Right renal cortex interstitium (tissue), 3 donors: ENCODE results near the gene GPR176. TPM values are rescaled to one million over a fixed set of nuclear protein-coding genes. Genes with fewer than 3 reads are reported as not detected.

Experiments
- DNase-seq, 3 donors: peaks; one replicate each; pipeline ENCODE4 v3.0.0-alpha.2; 2013; ENCODE audit warnings: low read depth in 3 of 3, low spot score in 2 of 3
- polyA plus RNA-seq, 3 donors: library from polyadenylated mRNA; unstranded; fragments of 120-200 nt; gene quantifications; one replicate each; pipeline ENCODE4 v1.2.1, GENCODE V29; 2013; ENCODE audit not compliant: insufficient read length in 3 of 3

Gene GPR176, protein sequence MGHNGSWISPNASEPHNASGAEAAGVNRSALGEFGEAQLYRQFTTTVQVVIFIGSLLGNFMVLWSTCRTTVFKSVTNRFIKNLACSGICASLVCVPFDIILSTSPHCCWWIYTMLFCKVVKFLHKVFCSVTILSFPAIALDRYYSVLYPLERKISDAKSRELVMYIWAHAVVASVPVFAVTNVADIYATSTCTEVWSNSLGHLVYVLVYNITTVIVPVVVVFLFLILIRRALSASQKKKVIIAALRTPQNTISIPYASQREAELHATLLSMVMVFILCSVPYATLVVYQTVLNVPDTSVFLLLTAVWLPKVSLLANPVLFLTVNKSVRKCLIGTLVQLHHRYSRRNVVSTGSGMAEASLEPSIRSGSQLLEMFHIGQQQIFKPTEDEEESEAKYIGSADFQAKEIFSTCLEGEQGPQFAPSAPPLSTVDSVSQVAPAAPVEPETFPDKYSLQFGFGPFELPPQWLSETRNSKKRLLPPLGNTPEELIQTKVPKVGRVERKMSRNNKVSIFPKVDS
- polyA plus RNA-seq: 10 to 100 TPM; 14.9 to 17.5 (median 15.2) TPM

DNA sequence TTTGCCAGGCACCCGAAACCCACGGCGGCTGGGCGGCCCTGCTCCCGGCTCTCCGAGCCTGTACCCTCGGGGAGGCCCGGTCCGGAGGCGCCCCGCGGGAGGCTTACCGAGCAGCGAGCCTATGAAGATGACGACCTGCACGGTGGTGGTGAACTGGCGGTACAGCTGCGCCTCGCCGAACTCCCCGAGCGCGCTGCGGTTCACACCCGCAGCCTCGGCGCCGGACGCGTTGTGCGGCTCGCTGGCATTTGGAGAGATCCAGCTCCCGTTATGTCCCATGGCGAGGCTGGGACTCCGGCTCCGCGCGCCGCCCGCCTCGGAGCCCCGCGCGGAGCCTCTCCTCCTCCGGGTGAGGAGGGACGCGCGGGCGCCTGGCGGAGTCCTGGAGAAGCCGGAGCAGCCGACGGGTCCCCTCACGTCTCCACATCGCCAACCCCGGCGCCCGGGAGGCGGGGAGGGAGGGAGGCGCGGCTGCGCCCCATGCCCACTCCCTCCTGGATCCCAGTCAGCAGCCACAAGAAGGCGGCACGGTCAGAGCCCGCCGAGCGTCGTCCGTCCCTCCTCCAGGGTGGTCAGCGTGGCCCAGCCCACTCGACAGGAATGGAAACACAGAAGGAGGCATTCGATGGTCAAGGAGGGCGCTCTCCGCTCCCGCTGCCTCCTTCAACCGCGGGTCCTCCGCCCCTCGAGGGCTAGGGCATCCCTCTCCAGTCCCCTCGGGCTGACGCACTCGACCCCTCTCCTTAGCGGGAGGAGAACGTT is at the start of gene GPR176:
TSS of gene GPR176 (minus strand) at position 519 of the 762 bp plus-strand sequence. CDS start at position 279, 240 bp downstream.
- no peak for DNase-seq

DNA sequence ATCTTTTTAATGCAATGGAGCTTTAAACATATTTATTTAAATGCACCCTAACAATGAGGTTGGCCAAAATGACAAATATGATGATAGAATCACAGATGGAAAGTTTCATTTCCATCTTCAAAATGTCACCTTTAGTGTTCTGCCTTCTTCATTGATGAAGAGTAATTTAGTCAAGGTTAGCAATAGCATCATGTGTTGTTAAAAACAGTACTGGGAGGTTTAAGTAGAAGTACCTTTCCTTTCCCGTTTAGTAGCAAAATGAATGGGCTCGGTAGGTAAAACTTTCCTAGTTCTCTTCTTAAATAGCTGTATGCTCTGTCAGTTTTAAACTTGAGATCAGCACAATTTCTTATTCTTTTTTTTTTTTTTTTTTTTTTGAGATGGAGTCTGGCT is 48.9 kb upstream of the GPR176 start:
- no peak for DNase-seq

DNA sequence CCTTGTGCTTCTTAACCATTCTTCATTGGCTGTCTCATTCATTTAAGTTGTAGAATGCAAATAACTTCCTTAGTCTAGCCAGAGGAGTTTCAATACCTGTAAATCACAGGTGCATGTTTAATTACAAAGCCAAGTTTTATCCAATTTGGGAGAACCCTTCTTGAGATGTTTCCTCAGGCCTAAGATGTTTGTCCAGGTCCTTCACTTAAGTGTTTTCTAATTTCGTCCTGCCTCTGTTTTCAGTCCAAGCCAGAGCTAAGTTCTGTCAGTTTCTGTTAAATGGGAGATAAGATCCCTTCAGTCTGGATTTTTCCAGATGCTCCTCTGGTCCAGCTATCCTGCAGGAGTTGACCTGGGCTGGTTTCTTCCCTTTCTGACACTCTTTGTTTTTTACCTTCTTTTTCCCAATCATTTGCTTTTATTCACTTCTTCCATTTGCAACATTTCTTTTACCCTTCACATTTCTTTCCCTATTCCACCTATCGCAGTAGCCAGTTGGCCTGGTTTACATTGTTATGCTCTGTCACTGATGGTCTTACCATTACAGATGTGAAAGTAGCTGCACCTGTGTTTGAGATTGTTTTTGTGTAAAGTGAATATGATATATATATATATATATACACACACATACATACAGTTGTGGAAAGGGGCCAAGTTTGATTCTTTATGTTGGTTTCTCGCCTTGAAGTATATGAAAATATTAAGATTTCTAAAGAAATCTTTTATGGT is 48.4 kb upstream of the GPR176 start:
- no peak for DNase-seq

DNA sequence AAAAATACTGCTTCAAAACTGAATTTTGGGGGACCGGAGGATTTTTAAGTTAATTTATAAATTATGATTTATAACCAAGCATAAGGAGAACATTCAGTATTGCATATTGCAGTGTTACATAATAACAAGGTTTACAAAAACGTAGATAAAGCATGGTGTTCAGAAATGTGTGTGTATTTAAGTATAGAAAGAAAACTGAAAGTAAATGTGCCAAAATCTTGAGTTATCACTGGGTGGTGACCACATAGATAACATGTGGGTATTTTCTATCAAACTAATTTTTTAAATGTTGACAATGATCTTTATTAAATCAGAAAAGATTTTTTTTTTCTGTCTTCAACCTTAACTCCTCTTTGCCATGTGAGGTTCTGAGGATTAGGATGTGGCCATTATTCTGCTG is 46.5 kb upstream of the GPR176 start:
- no peak for DNase-seq

DNA sequence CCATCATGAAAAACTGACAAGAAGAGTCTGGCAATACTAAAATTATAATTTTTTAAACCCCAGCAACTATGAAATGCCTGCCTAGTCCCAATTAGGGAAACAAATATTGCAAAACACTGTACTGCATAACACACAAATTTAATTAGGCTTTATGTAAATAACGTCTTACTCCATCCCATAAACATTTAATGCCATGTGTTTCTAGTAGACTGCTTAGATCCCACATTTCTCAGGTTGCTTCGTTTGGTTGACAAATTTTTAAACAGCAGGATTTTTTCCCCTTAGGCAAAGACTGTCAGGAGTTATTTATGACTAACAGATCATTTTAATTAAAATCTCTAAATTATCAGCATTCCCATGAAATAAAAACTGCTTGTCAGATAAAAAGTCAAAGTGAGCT is 43.7 kb upstream of the GPR176 start:
- no peak for DNase-seq

DNA sequence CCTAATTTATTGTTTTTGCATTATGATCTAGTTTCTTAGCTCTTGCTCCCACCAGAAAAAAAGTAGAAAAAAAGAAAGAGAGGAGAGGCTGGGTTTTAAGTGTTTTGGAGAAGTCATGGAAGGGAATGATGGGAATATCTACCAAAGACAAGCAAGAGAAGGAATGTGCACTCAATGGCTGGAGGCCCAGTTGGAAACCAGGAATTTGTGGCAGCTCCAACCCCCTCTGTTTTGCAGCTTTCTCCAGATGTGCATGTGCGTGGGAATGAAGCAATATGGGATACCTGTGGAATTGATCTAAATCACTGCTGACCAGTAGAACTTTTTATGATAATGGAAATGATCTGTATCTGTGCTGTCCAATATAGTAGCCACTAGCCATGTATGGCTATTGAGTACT is 41.0 kb upstream of the GPR176 start:
- DNase-seq: no peak

DNA sequence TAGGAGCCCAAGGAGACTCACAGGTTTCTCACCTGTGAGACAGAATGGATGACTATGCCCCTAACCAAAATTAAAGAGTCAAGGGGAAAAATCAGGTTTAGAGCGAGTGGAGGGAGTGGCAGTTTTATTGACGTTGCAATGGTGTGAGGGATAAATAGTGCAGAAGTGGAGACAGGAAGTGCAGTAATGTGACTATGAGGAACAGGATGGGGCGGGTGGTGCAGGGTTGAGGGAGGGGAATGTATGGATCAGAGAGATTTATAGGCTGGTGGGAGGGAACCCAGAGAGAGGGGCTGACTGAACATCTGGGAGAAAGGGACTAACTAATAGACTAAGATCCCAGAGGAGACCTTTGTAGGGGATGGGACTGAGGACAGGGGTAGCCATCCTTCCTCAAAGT is 40.3 kb upstream of the GPR176 start:
- DNase-seq: no peak

DNA sequence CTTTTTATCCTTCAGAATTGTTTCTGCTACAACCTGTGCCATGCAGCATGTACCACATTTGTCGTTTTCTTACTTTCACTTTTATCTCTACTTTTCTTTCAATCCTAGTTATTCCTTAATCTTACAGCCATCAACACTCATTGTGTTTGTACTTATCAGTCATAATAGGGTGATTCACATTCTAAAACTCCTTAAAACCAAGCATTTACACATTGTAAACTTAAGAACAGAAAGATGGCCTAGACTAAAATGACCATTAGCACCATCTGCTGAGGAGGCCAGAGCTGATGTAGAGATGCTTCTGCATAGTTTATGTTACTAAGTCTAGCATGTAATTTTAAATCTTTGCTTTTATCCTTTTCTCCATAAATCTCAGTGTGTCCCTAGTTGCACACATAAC is 39.3 kb upstream of the GPR176 start:
- no peak for DNase-seq

DNA sequence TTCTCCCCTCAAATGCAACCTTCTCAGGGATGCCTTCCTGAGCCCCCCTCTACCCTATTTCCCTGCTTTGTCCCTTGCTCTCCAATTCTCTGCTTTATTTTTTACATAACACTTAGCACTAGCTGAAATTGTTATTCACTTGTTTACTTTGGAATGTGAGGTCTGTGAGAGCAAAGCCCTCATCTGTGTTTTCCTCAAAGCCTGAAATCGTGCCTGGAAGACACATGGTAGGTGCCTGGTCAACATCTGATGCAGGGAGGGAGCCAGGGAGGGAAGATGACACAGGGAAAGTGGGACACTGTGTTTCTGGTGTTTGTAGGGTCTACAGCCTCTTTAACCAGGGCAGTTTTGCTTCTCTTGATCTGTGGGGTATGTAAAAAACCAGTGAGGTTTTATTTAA is 37.4 kb upstream of the GPR176 start:
- no peak for DNase-seq

DNA sequence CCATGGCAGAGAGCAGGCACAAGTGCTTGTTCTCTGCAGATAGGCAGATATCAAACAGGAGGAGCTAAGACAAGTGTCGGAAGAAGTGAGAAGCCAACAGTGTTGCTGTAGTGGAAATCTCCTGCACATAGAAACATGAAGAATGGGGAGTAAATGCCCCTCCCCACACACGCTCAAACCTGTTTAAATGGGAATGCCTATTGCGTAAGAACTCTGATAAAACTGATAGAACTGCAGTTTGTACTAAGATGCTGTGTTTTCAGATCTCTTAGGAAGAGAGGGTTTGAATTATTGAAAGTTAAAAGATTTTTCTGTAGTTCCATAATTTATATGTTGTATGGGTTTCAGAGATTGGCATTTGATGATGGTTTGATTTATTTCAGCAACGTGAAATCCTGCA is 33.5 kb upstream of the GPR176 start:
- no peak for DNase-seq

DNA sequence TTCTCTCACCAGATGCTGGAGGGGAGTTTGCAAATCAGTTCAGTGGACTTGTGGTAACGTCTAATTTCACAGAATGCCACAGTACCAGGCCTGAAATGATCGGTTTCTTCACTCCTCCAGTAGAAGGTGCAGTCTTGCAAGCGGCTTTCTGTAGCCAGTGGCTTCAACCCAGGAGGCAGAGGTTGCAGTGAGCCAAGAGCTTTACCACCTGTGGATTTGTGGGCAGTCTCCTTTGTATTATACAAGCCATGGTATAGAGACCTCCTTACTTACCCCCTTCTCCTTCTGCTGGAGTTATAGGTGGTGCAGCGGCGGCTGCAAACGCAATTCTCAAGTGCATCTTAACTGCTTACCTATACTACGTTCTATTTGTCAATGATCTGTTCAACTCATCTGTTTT is 31.5 kb upstream of the GPR176 start:
- DNase-seq: no peak

DNA sequence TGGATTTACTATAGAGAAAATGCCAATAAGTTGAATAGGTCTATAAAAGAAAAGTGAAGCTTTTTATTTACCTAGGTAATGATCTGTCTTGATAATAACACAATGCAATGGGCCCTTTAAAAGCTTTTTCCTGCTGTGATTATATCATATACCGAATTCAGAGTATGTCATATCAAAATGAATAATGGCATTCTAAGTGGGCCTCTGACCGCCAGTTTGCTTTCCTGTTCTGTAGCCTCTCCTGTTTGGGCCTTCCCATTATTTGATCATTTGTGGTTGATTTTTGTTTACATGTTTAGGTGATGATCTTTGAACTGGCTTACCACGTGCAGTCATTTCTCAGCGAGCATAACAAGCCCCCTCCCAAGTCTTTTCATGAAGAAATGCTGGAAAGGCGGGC is 28.8 kb upstream of the GPR176 start:
- no peak for DNase-seq

DNA sequence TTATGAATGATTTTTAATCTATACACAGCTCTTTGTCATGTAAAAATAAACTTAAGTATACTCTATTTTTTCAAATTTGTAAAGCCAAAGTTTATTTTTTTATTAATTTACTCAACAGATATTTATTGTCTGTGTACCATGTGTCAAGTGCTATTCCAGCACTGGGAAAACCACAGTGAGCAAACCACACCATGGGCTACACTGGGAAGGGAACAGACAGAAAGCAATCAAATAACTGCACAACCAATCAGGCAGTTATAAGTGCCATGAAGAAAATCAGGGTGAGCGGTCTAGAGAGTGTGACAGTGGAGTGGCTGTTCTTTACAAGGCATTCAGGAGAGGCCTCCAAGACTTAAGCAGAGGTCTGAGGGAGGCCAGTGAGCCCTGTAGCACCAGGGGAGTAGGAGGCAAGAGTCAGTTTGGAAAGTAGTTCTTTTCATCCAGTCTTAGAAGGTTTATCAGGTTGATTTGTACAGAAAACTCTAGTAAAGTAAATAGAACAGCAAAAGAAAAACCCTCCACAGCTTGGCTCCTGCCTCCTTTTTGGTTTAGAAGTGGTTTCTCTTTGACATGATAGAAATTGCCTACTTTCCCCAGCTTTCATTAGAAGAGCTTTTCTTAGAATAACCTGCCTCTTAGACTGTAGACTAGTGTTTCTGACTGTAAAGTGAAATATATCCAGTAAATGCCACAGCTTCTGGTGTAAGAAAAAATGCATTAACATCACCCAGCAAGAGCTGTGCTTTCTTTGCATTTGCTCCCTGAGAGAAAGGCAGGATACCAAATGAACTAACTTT is 27.5 kb upstream of the GPR176 start:
- DNase-seq: no peak

DNA sequence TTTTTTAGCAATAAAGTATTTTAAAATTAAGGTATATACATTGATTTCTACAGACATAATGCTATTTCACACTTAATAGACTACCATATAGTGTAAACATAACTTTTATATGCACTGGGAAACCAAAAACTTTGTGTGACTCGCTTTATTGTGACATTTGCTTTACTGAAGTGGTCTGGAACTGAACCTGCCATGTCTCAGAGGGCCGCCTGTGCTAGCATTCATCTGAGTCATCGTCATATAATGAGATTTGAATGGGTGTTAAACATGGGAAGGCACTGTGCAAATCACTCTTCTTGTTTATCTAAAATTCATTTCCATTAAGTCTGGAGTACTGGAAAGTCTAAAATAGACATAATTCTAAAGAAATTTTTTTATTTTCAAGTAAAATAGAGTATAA is 26.8 kb upstream of the GPR176 start:
- no peak for DNase-seq

DNA sequence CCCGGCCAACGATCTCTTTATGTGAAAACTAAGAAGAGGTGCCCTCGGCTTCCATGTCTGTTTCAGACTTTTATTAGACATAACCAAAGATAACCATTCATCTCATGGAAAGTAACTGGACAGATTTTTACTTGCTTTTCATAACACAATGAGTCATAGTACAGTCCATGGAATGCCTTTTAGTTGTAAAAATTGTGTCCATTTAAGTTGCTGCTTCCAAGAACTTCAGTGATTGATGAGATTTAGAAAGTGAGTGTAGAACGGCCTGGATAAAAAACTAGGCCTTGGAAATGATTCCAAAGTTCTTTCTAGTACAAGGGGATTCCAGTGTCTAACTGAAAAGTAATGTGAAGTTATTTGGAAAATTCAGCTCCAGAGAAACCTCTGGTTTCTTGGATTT is 24.7 kb upstream of the GPR176 start:
- DNase-seq: no peak

DNA sequence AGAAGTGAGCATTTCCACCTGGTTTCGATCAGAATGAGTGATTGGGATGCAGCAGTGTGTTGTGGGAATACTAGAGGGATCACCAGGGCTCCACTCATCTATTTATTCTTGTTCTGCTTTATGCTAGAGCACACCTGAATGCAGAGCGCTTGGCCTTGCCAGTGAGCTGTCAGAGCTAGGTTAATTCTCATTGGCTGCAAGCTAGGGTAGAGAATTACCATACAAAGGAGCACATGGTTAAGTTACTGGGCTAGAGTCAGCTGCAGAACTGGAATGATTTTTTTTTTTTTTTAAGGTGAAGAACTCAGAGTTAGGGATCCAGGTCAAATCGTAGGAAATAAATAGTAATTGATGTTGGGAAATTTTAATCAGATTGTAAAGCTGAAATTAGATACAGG is 22.7 kb upstream of the GPR176 start:
- DNase-seq: no peak

DNA sequence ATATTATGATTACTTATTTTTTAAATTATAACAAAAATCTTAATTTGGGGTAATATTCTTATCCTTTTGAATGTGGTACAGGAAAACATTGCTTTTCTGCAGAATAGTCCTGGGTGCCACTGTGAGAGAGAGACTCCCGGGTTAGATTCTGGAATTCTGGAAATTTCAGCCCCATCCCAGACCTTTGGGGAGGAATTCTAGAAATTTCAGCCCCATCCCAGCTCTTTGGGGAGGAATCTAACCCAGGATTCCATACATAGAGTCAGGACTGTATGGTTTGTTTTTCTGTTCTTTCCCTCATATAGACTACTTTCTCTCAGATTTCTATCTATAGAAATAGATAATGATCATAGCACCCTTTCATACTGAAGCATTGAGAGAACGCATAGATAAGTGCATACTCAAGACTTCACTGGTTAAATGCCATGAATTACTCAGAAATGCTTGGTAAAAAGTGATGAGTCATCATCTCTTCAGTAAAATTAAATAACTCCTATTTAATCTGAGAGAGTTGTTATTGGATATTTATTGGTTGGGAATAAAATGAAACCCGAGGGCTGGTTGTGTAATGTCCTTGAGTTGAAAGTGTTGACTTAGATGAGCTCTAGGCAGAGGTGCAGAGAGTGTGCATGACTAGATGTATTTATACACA is 22.2 kb upstream of the GPR176 start:
- DNase-seq: no peak

DNA sequence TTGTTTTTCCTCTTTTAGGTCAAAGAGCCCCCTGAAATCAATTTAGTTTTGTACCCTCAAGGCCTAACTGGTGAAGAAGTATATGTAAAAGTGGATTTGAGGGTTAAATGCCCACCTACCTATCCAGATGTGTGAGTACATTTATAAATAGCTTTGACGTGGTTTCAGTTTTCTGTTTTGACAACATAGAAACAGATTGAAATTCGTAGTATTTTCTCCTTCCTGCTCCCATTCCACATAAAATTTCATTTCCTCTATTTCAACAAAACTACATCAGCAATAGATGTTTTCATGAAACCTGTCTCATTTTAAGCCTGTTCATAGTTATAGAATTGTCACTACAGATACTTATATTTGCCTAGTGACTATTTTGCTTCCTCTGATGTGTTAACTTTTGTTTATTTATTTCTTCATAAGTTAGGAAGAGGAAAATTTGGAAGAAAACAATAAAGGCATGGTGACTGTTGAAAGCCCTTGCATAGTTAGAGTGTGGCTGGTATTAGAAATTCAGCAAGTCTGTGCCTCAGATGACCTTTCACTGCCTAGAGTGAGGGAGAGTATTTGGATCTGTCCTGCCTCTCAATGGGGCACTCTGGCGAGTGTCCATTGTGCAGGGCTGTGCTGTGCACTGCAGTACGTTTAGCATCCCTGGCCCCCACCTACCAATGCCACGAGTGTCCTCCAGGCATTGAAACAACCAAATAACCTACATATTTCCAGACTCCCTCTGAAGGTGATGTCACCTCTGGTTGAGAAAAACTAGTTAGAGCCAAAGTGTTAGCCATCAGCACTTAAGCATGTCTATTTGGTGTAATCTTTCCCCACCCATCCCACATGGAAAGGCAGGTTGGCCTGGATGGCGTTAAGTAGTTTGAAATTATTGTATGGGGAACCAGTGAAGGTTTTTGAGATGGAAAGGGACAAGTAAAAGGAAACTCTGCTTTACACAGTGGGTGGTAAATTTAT is 19.7 kb upstream of the GPR176 start:
- DNase-seq: no peak

DNA sequence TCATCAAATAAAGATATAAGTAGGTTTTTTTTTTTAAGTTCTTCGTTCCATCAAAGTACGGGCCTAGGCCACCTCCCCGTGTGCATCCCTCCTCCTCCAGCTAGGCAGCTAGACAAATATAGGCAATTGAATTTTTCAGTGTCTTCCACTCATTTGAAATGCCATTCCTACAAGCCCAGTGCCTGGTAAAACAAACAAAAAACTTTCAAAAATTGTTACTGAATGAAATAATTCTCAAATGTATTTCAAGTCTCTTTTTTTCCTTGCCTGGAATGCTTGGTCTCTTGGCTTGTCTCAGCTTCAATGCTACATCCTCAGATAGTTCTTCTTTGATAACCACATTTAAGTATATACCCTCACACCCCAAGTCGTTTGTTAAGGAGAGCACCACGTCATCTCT is 17.6 kb upstream of the GPR176 start:
- no peak for DNase-seq
